Measurements from ENCODE around the gene EXOC1L. TPM values are rescaled to one million over a fixed set of nuclear protein-coding genes. Genes with fewer than 3 reads are reported as not detected.
"Not testable (repeated sequence)": the region's sequence is repeated elsewhere in the genome, so short reads cannot be mapped to it uniquely, and the experiment has no call there.

The EXOC1L gene
- total RNA-seq, 1 experiment from 2014 or later: not detected

DNA sequence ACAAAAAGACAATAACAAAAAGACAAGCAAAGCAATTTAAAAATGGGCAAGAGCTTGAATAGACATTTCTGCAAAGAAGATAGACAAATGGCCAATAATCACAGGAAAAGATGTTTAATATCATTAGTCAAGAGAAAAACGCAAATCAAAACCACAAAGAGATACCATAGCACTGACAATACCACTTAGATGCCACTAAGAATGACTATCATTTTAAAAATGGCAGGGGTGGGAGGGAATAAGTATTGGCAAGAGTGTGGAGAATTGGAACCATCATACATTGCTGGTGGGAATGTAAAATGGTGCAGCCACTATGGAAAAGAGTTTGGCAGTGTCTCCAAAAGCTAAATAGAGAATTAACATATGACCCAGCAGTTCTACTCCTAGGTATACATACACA is 18.8 kb downstream of the EXOC1L start:
- ChIA-PET POLR2A (no interaction called here), CTCF (no interaction called here)
- BruUV-seq (replicated peaks): no TSS peak
- H3K4me3 Mint-ChIP-seq (ENCODE audit: unreplicated experiment): no peak overlapping the region
- no peaks in the 10 kb centered on the region for H3K4me1 Mint-ChIP-seq (ENCODE audit: insufficient read depth, unreplicated experiment)
- H3K27me3 Mint-ChIP-seq (ENCODE audit: insufficient read depth, unreplicated experiment): no peaks in the 10 kb centered on the region
- H3K9me3 Mint-ChIP-seq (ENCODE audit: unreplicated experiment): peaks cover 6% of the 10 kb centered on the region
- H3K27ac Mint-ChIP-seq (ENCODE audit: low read depth, unreplicated experiment): no peak overlapping the region
- TF ChIP-seq, protein P1, sequence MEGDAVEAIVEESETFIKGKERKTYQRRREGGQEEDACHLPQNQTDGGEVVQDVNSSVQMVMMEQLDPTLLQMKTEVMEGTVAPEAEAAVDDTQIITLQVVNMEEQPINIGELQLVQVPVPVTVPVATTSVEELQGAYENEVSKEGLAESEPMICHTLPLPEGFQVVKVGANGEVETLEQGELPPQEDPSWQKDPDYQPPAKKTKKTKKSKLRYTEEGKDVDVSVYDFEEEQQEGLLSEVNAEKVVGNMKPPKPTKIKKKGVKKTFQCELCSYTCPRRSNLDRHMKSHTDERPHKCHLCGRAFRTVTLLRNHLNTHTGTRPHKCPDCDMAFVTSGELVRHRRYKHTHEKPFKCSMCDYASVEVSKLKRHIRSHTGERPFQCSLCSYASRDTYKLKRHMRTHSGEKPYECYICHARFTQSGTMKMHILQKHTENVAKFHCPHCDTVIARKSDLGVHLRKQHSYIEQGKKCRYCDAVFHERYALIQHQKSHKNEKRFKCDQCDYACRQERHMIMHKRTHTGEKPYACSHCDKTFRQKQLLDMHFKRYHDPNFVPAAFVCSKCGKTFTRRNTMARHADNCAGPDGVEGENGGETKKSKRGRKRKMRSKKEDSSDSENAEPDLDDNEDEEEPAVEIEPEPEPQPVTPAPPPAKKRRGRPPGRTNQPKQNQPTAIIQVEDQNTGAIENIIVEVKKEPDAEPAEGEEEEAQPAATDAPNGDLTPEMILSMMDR (IDR thresholded peaks at IDR 0.05; ENCODE audit: unreplicated experiment): no peak
- no peak for DNase-seq (ENCODE audit: unreplicated experiment)
- intact Hi-C loops (cut with micrococcal nuclease): no loop called here
- H3K36me3 Mint-ChIP-seq (ENCODE audit: insufficient read depth, unreplicated experiment): no peaks in the 10 kb centered on the region

DNA sequence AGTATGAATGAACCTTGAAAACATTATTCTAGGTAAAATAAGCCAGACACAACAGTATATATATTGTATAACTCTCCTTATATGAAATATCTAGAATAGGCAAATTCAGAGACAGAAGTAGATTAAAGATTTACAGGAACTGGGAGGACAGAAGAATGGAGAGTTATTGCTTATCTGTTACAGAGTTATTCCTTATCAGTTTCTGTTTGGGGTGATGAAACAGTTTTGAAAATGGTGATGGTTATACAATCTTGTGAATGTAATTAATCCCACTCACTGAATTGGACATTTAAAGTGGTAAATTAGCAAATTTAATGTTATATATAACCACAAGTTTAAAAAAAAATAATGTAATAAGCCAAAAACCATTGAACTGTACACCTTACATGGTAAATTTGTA is 19.4 kb downstream of the EXOC1L start:
- BruUV-seq (replicated peaks): no TSS peak
- POLR2A ChIA-PET: no interaction called here
- Mint-ChIP-seq H3K36me3 (ENCODE audit: insufficient read depth, unreplicated experiment) (no peaks in the 10 kb centered on the region), H3K4me1 (ENCODE audit: insufficient read depth, unreplicated experiment) (no peaks in the 10 kb centered on the region), H3K27me3 (ENCODE audit: insufficient read depth, unreplicated experiment) (no peaks in the 10 kb centered on the region), H3K9me3 (ENCODE audit: unreplicated experiment) (peaks cover 6% of the 10 kb centered on the region), H3K27ac (ENCODE audit: low read depth, unreplicated experiment) (no peak overlapping the region), H3K4me3 (ENCODE audit: unreplicated experiment) (no peak overlapping the region)
- DNase-seq (ENCODE audit: unreplicated experiment): no peak
- CTCF ChIA-PET: no interaction called here
- intact Hi-C loops (cut with micrococcal nuclease): no loop called here
- TF ChIP-seq, protein P1 (IDR thresholded peaks at IDR 0.05; ENCODE audit: unreplicated experiment): no peak

- CTCF ChIA-PET: interaction anchor here (1.5 kb wide), 1 partner anchor 27 kb away, joined by 3 read pairs; no protein-coding TSS in a partner anchor
- BruUV-seq (replicated peaks): no TSS peak
- TF ChIP-seq, protein P1 (IDR thresholded peaks at IDR 0.05; ENCODE audit: unreplicated experiment): no peak
- no peak for DNase-seq (ENCODE audit: unreplicated experiment)
- H3K4me1 Mint-ChIP-seq (ENCODE audit: insufficient read depth, unreplicated experiment): no peaks in the 10 kb centered on the region
- no peak overlapping the region for H3K4me3 Mint-ChIP-seq (ENCODE audit: unreplicated experiment)
- peaks cover 6% of the 10 kb centered on the region for H3K9me3 Mint-ChIP-seq (ENCODE audit: unreplicated experiment)
- intact Hi-C loops (cut with micrococcal nuclease): no loop called here
- H3K27me3 Mint-ChIP-seq (ENCODE audit: insufficient read depth, unreplicated experiment): no peaks in the 10 kb centered on the region
- H3K36me3 Mint-ChIP-seq (ENCODE audit: insufficient read depth, unreplicated experiment): no peaks in the 10 kb centered on the region
- POLR2A ChIA-PET: interaction anchor here (0.7 to 1.3 kb wide), 2 partner anchors 10 to 13 kb away, joined by 3 read pairs; partner anchors contain the start of gene EXOC1
- H3K27ac Mint-ChIP-seq (ENCODE audit: low read depth, unreplicated experiment): no peak overlapping the region
Measured at GRCh38 chr4:55840956-55841355, 21.4 kb downstream of the EXOC1L start.

GRCh38 chr4:55841373-55842239 is 22.0 kb downstream of the EXOC1L start:
- not testable (repeated sequence) for H3K36me3 Mint-ChIP-seq (ENCODE audit: insufficient read depth, unreplicated experiment)

DNA sequence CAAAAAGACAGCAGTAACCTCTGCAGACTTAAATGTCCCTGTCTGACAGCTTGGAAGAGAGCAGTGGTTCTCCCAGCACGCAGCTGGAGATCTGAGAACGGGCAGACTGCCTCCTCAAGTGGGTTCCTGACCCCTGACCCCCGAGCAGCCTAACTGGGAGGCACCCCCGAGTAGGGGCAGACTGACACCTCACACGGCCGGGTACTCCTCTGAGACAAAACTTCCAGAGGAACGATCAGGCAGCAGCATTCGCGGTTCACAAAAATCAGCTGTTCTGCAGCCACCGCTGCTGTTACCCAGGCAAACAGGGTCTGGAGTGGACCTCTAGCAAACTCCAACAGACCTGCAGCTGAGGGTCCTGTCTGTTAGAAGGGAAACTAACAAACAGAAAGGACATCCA is 22.7 kb downstream of the EXOC1L start:
- H3K4me1 Mint-ChIP-seq (ENCODE audit: insufficient read depth, unreplicated experiment); intact Hi-C loops (cut with micrococcal nuclease); H3K27ac Mint-ChIP-seq (ENCODE audit: low read depth, unreplicated experiment); H3K4me3 Mint-ChIP-seq (ENCODE audit: unreplicated experiment); H3K27me3 Mint-ChIP-seq (ENCODE audit: insufficient read depth, unreplicated experiment); H3K9me3 Mint-ChIP-seq (ENCODE audit: unreplicated experiment); H3K36me3 Mint-ChIP-seq (ENCODE audit: insufficient read depth, unreplicated experiment); DNase-seq (ENCODE audit: unreplicated experiment); POLR2A ChIA-PET; BruUV-seq (replicated peaks): not testable (repeated sequence)
- CTCF ChIA-PET: interaction anchor here (1.5 kb wide), 1 partner anchor 25 kb away, joined by 3 read pairs; no protein-coding TSS in a partner anchor

More at GRCh38 chr4:55841373-55842239, 22.0 kb downstream of the EXOC1L start:
- ChIA-PET CTCF (interaction anchor here (0.6 to 1.5 kb wide), 2 partner anchors 26 to 58 kb away, joined by 3 read pairs; no protein-coding TSS in a partner anchor), POLR2A (interaction anchor here (0.7 to 1.3 kb wide), 2 partner anchors 10 to 12 kb away, joined by 3 read pairs; partner anchors contain the start of gene EXOC1)
- H3K4me3 Mint-ChIP-seq (ENCODE audit: unreplicated experiment); BruUV-seq (replicated peaks); H3K27me3 Mint-ChIP-seq (ENCODE audit: insufficient read depth, unreplicated experiment); H3K27ac Mint-ChIP-seq (ENCODE audit: low read depth, unreplicated experiment); intact Hi-C loops (cut with micrococcal nuclease); H3K4me1 Mint-ChIP-seq (ENCODE audit: insufficient read depth, unreplicated experiment); H3K9me3 Mint-ChIP-seq (ENCODE audit: unreplicated experiment): not testable (repeated sequence)
- peak; percentile 59 for DNase-seq (ENCODE audit: unreplicated experiment)

All from MCF 10A (cell line).